Measurements from ENCODE around the gene DCAF11.

Gene DCAF11

DNA sequence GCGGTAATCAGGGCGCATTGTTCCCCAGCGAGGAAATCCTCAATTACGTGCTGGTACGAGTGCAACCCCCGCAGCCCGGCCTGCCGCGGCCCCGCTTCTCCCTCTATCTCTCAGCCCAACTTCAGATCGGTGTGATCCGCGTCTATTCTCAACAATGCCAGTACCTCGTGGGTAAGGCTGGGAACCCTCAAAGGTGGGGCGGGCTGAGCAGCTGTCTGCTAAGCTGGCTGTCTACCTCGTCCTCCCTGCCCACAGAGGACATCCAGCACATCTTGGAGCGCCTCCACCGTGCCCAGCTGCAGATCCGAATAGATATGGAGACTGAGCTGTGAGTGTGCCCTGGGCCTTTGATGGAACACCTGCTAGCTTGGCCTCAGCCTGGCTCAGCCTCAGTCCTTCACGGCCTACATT lies 58.3 kb downstream of the DCAF11 start:
- peak; percentile 41 for DNase-seq
- H3K27ac Mint-ChIP-seq = peak overlapping the region; percentile 42
- no peaks in the 10 kb centered on the region for H3K9me3 Mint-ChIP-seq
- H3K4me3 Mint-ChIP-seq = peak overlapping the region; percentile 38
- H3K27me3 Mint-ChIP-seq = no peaks in the 10 kb centered on the region
- H3K36me3 Mint-ChIP-seq (ENCODE audit: low read depth) = peaks cover 71% of the 10 kb centered on the region
- H3K4me1 Mint-ChIP-seq (ENCODE audit: low read depth) = peaks cover 19% of the 10 kb centered on the region
